ENCODE measurements around the gene ADD3. TPM values are rescaled to one million over a fixed set of nuclear protein-coding genes. Genes with fewer than 3 reads are reported as not detected.

Gene ADD3, protein sequence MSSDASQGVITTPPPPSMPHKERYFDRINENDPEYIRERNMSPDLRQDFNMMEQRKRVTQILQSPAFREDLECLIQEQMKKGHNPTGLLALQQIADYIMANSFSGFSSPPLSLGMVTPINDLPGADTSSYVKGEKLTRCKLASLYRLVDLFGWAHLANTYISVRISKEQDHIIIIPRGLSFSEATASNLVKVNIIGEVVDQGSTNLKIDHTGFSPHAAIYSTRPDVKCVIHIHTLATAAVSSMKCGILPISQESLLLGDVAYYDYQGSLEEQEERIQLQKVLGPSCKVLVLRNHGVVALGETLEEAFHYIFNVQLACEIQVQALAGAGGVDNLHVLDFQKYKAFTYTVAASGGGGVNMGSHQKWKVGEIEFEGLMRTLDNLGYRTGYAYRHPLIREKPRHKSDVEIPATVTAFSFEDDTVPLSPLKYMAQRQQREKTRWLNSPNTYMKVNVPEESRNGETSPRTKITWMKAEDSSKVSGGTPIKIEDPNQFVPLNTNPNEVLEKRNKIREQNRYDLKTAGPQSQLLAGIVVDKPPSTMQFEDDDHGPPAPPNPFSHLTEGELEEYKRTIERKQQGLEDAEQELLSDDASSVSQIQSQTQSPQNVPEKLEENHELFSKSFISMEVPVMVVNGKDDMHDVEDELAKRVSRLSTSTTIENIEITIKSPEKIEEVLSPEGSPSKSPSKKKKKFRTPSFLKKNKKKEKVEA
- total RNA-seq (444 TPM), polyA plus RNA-seq (83.4 TPM)

DNA sequence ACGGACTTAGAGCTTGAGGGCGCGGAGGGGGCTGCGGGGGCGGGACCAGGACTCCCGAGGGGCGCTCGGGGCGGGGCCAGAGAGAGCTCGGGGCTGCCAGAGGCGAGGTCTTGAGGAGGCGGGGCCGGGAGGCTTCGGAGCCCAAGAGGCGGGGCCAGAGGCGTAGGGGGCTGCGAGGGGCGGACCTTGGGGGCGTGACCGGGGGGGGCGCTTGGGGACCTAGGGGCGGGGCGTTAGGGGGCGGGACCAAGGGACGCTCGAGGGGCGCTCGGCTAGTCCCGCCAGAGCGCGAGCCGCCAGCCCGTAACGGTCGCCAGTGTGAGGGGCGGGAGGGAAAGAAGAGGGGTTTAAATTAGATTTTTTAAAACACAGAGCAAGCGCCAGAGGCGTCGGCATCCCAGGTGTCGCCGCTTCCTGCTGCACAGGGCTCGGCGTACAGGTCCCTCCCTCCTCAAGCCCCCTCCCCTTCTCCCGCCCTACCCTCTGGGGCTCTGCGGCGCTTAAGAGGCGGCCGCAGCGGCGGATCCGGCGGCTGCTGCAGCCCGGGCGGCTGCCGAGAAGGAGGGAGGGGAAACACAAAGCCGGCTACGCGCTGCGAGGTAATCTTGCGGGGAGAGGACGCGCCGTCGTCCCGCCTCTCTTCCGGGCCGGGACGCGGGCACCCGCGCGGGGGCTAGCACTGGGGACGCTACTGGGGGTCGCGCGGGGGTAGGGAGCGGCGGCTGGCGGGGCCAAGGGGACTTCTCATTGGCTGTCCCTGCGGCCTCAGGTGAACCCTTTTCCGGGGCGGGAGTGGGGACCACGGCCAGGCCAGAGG lies at the start of gene ADD3:
ADD3 (plus strand) TSS at position 284 of the 817 bp plus-strand sequence. CDS start 92,670 bp downstream, outside the sequence.
- under 1% methylated on average over 83 of the region's 83 CpGs for WGBS
- Histone ChIP-seq H3K4me3 (ENCODE audit: low read depth, low read length) (peak within 1 kb of the TSS; percentile 91), H3K4me1 (ENCODE audit: insufficient read depth) (peaks cover 2% of the 10 kb centered on the region), H3K27ac (ENCODE audit: low read depth) (peak within 1 kb of the TSS; percentile 97), H3K36me3 (ENCODE audit: insufficient read depth) (no peaks in the 10 kb centered on the region)
- DNase-seq (ENCODE audit: extremely low spot score) = peak; percentile 94

DNA sequence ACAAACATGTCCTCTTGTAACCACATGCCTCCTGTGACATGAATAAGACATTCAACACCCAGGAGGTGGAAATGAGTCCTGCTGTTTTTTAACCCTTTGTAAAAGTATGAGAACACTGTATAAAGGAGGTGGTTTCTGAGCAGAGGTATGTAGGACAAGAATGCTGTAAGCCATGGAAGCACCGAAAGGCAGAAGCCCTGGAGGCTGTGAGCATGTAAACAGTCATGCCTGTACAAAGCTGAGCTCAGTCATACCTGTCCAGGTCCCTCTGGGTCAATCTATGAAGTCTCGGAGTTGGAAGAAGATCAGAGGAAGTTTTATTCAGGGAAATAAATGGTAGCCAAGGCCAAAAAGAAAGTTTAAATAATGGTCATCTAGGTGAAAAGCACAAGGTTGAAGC lies 49.7 kb upstream of the ADD3 start:
- Histone ChIP-seq H3K36me3 (ENCODE audit: insufficient read depth) (no peaks in the 10 kb centered on the region), H3K4me3 (ENCODE audit: low read depth, low read length) (no peak overlapping the region), H3K4me1 (ENCODE audit: insufficient read depth) (no peaks in the 10 kb centered on the region), H3K27ac (ENCODE audit: low read depth) (no peak overlapping the region)
- 84% methylated on average over 2 of the region's 2 CpGs for WGBS
- no peak for DNase-seq (ENCODE audit: extremely low spot score)

DNA sequence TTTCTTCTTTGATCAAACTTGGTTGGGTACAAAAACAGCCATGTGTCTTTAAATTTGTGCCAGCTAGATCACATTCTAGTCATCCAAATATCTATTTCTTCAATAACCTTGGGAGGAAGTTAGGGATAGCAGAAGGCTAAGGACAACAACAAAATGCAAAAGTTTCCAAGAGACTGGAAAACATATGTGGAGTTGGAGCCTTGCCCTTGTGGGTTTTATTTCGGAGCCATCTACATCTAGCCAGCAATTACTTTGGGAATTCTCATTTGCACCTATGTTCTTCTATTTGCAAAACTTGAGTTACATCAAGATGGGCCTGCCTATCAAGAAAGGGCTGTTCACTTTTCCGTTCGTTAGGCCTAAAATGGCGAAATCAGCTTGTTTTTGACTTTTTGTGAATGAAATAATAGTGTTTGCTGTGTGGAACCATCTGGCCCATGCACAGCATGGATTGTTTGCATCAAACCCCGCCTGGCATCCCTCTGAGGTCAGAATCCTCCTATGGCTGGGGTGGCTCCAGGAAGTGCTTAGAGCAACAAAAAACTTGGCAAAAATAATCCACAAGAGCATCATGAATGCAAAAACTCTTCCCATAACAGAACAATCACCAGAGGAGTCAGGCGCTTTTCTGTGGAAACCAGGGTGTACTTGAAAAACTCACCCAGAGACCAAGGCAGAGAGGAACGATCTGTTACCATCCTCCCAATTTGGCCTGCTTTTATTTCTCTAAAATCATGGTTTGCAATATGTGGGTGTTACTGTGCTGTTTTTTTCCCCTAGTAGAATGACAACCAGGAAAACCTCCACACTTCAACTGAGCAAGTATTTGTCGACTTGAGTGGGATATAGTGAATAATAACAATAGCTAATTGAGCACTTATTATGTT lies 48.3 kb upstream of the ADD3 start:
- Histone ChIP-seq H3K27ac (ENCODE audit: low read depth) (no peak overlapping the region), H3K4me1 (ENCODE audit: insufficient read depth) (no peaks in the 10 kb centered on the region), H3K36me3 (ENCODE audit: insufficient read depth) (no peaks in the 10 kb centered on the region), H3K4me3 (ENCODE audit: low read depth, low read length) (no peak overlapping the region)
- no peak for DNase-seq (ENCODE audit: extremely low spot score)
- 78% methylated on average over 8 of the region's 8 CpGs for WGBS

DNA sequence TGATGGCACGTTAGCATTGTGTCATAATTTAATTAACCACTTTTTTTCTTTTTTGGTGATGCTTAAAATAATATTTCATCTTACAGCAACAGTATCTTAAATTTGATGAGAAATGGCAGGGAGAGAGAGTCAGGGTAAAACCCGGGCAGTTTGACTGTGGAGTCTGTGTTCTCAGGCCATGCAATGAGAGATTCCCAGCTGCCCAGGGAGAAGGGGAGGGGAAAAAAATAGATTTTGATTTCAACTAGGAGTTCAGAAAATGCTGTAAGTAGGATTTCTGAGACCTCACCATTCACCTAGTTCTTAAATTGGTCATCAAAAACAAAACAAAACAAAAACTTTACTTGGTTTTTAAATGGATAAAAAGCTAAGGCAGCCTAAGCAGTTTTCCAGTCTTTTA lies 47.1 kb upstream of the ADD3 start:
- H3K27ac ChIP-seq (ENCODE audit: low read depth) = no peak overlapping the region
- H3K4me3 ChIP-seq (ENCODE audit: low read depth, low read length) = no peak overlapping the region
- 69% methylated on average over 2 of the region's 2 CpGs for WGBS
- no peaks in the 10 kb centered on the region for H3K36me3 ChIP-seq (ENCODE audit: insufficient read depth)
- H3K4me1 ChIP-seq (ENCODE audit: insufficient read depth) = no peaks in the 10 kb centered on the region
- DNase-seq (ENCODE audit: extremely low spot score) = no peak

DNA sequence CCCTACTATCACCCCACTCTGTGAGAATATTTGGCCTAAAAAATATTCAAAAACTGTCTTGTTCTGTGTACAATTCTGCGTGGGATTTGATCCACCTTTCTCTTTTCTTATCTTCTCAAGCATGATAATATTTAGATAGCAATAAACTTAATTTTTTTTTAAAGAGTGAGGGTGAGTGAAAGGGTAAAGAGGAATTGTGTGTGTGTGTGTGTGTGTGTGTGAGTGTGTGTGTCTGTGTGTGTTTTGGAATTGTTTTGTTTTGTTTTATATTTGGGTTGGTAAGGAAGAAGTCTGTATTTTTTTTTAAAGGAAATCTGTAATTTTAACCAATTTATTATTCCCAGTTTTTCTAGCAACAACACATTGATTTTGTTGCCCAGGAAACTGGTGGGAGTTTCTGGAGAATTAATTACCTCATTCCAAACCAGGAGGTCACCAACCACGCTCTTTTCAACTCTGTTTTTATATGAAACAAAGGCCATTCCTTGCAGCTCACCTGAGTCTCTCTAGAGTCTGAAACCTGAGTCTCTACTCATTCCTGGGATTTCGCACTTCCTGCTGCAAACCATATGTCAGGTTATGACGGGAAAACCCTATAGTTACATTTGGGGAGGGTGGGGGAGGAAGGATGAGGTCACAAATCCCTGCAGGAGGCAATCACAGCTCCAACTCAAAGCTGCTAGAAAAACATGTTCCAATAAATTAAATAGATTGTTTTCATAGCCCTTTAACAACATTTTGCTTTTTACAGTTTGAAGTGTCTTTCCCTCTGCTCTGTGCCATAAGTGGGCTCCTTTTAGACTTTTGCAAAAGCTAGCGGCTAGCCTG lies 46.4 kb upstream of the ADD3 start:
- DNase-seq (ENCODE audit: extremely low spot score) = no peak
- H3K27ac ChIP-seq (ENCODE audit: low read depth) = no peak overlapping the region
- 59% methylated on average over 5 of the region's 5 CpGs for WGBS
- H3K36me3 ChIP-seq (ENCODE audit: insufficient read depth) = no peaks in the 10 kb centered on the region
- H3K4me1 ChIP-seq (ENCODE audit: insufficient read depth) = no peaks in the 10 kb centered on the region
- no peak overlapping the region for H3K4me3 ChIP-seq (ENCODE audit: low read depth, low read length)

DNA sequence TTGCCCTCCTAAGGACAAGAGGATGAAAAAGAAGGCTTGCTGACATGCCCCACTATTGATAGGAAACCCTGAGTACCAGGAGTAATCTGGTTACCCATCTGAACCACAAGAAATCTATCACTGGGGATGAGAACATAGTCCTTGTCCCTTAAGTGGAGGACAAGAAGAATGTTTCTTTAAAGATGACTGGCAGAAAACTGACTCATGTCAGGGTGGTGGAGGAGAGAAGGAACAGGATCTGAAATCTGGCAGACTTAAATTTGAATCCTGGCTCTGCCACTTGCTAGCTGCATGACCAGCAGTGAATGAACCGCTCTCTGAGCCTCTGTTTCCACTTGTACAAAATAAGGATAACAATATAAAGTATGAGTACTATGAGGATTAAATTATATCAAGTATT lies 45.5 kb upstream of the ADD3 start:
- DNase-seq (ENCODE audit: extremely low spot score) = no peak
- H3K4me3 ChIP-seq (ENCODE audit: low read depth, low read length) = no peak overlapping the region
- H3K4me1 ChIP-seq (ENCODE audit: insufficient read depth) = no peaks in the 10 kb centered on the region
- WGBS = 90% methylated on average over 1 of the region's 1 CpG
- H3K27ac ChIP-seq (ENCODE audit: low read depth) = no peak overlapping the region
- no peaks in the 10 kb centered on the region for H3K36me3 ChIP-seq (ENCODE audit: insufficient read depth)

DNA sequence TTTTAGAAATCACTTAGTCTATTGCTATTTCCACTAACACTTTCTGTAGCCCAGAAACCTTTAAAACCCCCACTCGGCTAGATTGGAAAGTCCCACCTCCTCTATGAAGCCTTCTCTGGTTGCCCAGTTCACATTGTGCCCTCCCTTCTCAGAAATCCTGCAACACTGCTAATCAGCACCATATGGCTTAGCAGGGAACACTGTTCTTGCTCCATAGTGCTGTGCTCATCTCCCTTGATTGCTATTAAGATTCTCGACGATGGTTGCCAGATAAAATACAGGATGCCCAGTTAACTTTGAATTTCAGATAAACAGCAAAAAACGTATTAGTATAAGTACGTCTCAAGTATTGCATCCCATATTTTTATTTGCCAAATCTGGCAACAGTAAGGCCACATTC lies 44.3 kb upstream of the ADD3 start:
- 71% methylated on average over 5 of the region's 5 CpGs for WGBS
- H3K36me3 ChIP-seq (ENCODE audit: insufficient read depth) = no peaks in the 10 kb centered on the region
- H3K4me1 ChIP-seq (ENCODE audit: insufficient read depth) = peaks cover 2% of the 10 kb centered on the region
- DNase-seq (ENCODE audit: extremely low spot score) = no peak
- no peak overlapping the region for H3K27ac ChIP-seq (ENCODE audit: low read depth)
- no peak overlapping the region for H3K4me3 ChIP-seq (ENCODE audit: low read depth, low read length)

DNA sequence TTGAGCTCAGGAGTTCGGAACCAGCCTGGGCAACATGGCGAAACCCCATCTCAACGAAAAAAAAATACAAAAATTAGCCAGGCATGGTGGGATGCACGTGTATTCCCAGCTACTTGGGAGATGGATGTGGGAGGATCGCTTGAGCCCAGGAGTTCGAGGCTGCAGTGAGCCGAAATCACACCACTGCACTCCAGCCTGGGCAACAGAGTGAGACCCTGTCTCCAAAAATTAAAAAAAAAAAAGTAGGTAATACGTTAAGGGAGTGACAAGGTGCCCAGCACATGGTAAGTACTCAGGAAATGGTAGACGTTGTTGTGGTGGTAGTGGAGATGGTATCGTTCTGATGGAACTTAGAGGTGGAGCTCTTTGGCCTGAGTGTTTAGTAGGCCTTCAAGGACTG lies 43.5 kb upstream of the ADD3 start:
- DNase-seq (ENCODE audit: extremely low spot score) = no peak
- H3K27ac ChIP-seq (ENCODE audit: low read depth) = no peak overlapping the region
- peaks cover 2% of the 10 kb centered on the region for H3K4me1 ChIP-seq (ENCODE audit: insufficient read depth)
- 90% methylated on average over 10 of the region's 10 CpGs for WGBS
- H3K4me3 ChIP-seq (ENCODE audit: low read depth, low read length) = no peak overlapping the region
- no peaks in the 10 kb centered on the region for H3K36me3 ChIP-seq (ENCODE audit: insufficient read depth)

DNA sequence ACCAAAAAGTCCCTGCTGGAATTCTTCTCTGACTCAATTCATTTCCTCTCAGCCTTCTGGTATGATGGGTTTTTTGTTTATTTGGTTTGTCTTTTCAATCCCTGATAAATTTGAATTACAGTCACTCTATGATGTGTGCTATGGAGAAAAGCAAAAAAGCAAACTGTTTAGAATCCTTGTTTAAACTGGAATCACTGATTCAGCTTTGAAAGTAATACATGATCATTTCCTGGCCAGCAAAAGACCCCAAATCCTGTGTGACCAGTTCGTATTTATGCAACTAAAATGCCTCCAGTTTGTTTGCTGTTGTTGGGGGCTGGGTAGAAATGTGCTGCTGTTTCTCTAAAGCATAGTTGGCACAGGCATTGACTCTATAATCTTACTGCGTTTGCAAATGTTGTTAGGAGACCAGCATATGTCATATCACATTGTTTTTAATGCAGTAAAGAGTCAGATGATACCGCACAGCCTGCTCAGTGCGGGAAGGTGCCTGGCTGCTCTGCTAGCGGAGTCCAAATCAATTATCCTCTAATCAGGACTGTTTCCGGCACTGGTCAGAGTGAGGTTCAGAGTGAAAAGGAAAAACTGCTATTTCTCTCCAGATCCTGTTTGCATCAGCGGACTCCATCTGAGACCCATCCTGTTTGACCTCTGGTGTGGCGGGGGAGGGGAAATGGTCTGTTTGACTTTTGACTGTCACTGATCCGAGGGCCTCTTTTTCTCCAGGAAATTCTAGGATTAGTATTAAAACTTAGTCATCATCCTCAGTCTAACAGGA lies 40.6 kb upstream of the ADD3 start:
- Histone ChIP-seq H3K27ac (ENCODE audit: low read depth) (peak overlapping the region; percentile 57), H3K36me3 (ENCODE audit: insufficient read depth) (no peaks in the 10 kb centered on the region), H3K4me1 (ENCODE audit: insufficient read depth) (peaks cover 2% of the 10 kb centered on the region), H3K4me3 (ENCODE audit: low read depth, low read length) (no peak overlapping the region)
- peak; percentile 73 for DNase-seq (ENCODE audit: extremely low spot score)
- 30% methylated on average over 9 of the region's 9 CpGs for WGBS

DNA sequence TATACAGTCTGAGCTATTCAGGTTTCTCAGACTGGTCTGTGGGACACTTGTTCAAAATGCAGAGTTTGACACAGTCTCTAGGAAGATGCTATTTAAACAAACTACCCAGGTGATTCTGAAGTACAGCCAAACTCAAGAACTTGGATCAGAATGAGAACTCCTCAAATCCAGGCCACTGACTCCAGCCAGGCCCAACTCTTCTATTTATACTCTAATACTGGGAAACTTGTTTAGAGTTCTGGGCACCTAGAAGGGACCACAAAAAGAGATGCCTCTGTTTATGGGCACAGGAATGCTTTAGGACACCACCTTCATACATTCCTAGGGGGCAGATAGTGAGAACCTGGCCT lies 40.1 kb upstream of the ADD3 start:
- H3K27ac ChIP-seq (ENCODE audit: low read depth) = no peak overlapping the region
- H3K4me3 ChIP-seq (ENCODE audit: low read depth, low read length) = no peak overlapping the region
- H3K36me3 ChIP-seq (ENCODE audit: insufficient read depth) = no peaks in the 10 kb centered on the region
- H3K4me1 ChIP-seq (ENCODE audit: insufficient read depth) = peaks cover 2% of the 10 kb centered on the region
- DNase-seq (ENCODE audit: extremely low spot score) = no peak

DNA sequence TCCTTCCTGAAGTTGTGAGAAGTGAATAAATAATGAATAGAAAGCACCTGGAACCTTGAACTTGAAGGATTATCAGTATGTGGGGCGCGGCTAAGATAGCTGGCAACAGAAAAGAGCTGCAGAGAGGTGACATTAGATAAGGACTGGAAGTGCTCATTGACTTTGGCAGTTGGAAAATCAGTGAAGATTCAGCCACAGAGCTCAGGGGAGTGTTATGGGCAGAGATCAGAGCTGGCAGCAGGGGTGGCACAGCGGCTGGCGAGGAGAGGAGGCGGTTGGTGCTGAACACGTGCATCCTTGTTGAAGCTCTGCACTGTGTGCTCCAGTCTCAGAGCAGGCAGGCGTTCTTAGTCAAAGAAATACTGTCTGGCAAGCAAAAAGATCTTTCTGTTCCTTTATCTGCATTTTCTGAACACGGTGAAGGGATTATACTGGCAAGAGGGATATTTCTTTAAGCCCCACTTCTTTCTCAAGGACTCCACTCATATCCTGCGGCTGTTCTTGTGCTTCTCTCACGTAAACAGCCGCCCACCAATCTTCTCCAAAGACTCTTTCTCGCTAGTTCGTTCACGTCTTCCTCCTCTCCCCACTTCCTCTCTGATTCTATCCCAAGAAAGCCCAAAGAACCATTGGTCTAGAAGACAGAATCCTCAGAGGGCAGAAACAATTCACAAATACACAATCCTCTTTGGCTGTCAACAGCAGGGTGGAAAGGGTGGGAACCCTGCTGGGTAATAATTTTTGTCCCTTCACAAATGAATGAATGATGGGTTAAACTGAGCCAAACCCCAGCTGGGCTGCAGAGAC lies 38.6 kb upstream of the ADD3 start:
- WGBS = 77% methylated on average over 14 of the region's 14 CpGs
- no peak overlapping the region for H3K27ac ChIP-seq (ENCODE audit: low read depth)
- DNase-seq (ENCODE audit: extremely low spot score) = no peak
- no peak overlapping the region for H3K4me3 ChIP-seq (ENCODE audit: low read depth, low read length)
- no peaks in the 10 kb centered on the region for H3K36me3 ChIP-seq (ENCODE audit: insufficient read depth)
- peaks cover 2% of the 10 kb centered on the region for H3K4me1 ChIP-seq (ENCODE audit: insufficient read depth)
